Heart right ventricle (tissue), 16 donors: ENCODE data around the gene TROAP. TPM values are rescaled to one million over a fixed set of nuclear protein-coding genes. Genes with fewer than 3 reads are reported as not detected.
"Not testable (repeated sequence)": the region's sequence is repeated elsewhere in the genome, so short reads cannot be mapped to it uniquely, and the experiment has no call there.

Source experiments
- ATAC-seq, 8 donors: fragments of 200-7000 bp; cut with Tn5 transposase; one replicate each; pipeline ENCODE4 v1.9.1; 2020; ENCODE audit warnings: mild to moderate bottlenecking in 8 of 8, moderate library complexity in 8 of 8, moderate number of reproducible peaks in 1 of 8
- DNase-seq, 2 donors: peaks; one replicate each; pipeline ENCODE4 v3.0.0-alpha.2; 2020
- H3K27ac ChIP-seq, 10 donors: fragments of 200-600 bp; sonication (generic) in 2 of 10; one replicate each; pipeline versions ENCODE4 v1.5.0 to v1.8.0; 2020 to 2022; ENCODE audit warnings: mild to moderate bottlenecking in 3 of 10
- H3K27me3 ChIP-seq, 7 donors: fragments of 200-600 bp; one replicate each; pipeline ENCODE4 v1.8.0; 2021 to 2022; ENCODE audit warnings: mild to moderate bottlenecking in 2 of 7
- H3K36me3 ChIP-seq, 9 donors: fragments of 200-600 bp; sonication (generic) in 1 of 9; one replicate each; pipeline versions ENCODE4 v1.5.0 to v1.8.0; 2020 to 2022; ENCODE audit warnings: mild to moderate bottlenecking in 2 of 9
- H3K4me1 ChIP-seq, 9 donors: fragments of 200-600 bp; sonication (generic) in 1 of 9; one replicate each; pipeline versions ENCODE4 v1.5.0 to v1.8.0; 2020 to 2022; ENCODE audit warnings: mild to moderate bottlenecking in 4 of 9
- H3K4me3 ChIP-seq, 10 donors: fragments of 200-600 bp; sonication (generic) in 2 of 10; one replicate each; pipeline versions ENCODE4 v1.5.0 to v1.8.0; 2020 to 2022; ENCODE audit warnings: mild to moderate bottlenecking in 7 of 10, moderate library complexity in 2 of 10
- H3K9me3 ChIP-seq, 11 donors: fragments of 200-600 bp in 10 of 11; sonication (generic) in 2 of 11; one replicate each; pipeline versions ENCODE4 v1.5.0 to v1.8.0; 2013 to 2022; ENCODE audit warnings: mild to moderate bottlenecking in 2 of 11, control low read depth in 1 of 11, moderate library complexity in 1 of 11
- CTCF ChIP-seq, 9 donors: fragments of 200-600 bp; sonication (generic) in 2 of 9; IDR thresholded peaks; one replicate each; pipeline versions ENCODE4 v1.5.0 to v1.8.0; 2021 to 2022; ENCODE audit warnings: antibody characterized with exemption in 9 of 9, mild to moderate bottlenecking in 5 of 9, moderate library complexity in 1 of 9
- WGBS, 2 donors: extraction: QIAGEN DNeasy Blood & Tissue Kit; methylation state at CpG; one replicate each; pipeline ENCODE4 v1.1.7; 2013; ENCODE audit warnings: inconsistent platforms in 1 of 2; 5-methylcytosine and 5-hydroxymethylcytosine counted together
- intact Hi-C, 10 donors: fragments of 100-400 bp; cut with DNase I; formaldehyde crosslinking; loops; one replicate each; pipeline versions ENCODE4 v1.11.1 to v1.14.2; 2022
- polyA plus RNA-seq, 2 donors: library from polyadenylated mRNA; stranded (reverse); fragments of 200-250 nt; gene quantifications; one replicate each; pipeline ENCODE4 v1.2.3, GENCODE V29; 2013
- total RNA-seq, 10 donors: library from RNA; stranded (reverse); fragmentation: NEBNext Ultra II Directional in 3 of 10; extraction: Animal tissue kit (Norgen Biotek cat#: 25700) in 3 of 10; gene quantifications; one replicate each; pipeline versions ENCODE4 v1.2.1 to v1.2.4, GENCODE V29; 2021 to 2023
- donor health status: Arrhythmogenic right ventricular cardiomyopathy.
- donor health status: ischemic (EF 13 %, LVEDD 7.1; RV severe dilation, severe dysfunction).
- donor health status: healthy with polysubstance abuse.
- donor health status: DM: no; HTN: yes; CAD: no.
- donor health status: DM: no; HTN: no; CAD: no.
- donor health status: ischemic (EF 25% LVEDD 6.9; RV normal size, moderate dysfunction).
- donor health status: ischemic (EF 25% LVEDD 5.7; RV mildly dilated, moderate dysfunction).
- donor health status: healthy.
- donor health status: DM: yes; HTN: yes; CAD: no.
- donor health status: Ischemic cardiomyopathy.
- donor health status: ischemic (EF 35%, LVEDD 5.7; RV mildly dilated, moderate dysfunction).
- donor health status: nonischemic (EF 11% LVEDD 7.7; RV severe dilation, severe dysfunction).
- donor health status: DM: yes; HTN: yes; CAD: no.
- donor health status: PGD.
- donor health status: ischemic (EF 29% LVEDD 5.4; RV normal size, mild dysfunction).
- donor health status: nonischemic (EF 23%, LVEDD 6.1; RV moderate dilation, normal function).

The TROAP gene
- total and polyA plus RNA-seq, 12 donors = 0.20 to 4.9 (median 0.72) TPM; not detected in 3

- Histone ChIP-seq H3K27ac (no peak overlapping the region), H3K4me3 (no peak overlapping the region), H3K4me1 (no peaks in the 10 kb centered on the region), H3K36me3 (no peaks in the 10 kb centered on the region), H3K9me3 (no peaks in the 10 kb centered on the region), H3K27me3 (peaks cover 0 to 33% (median 20%) of the 10 kb centered on the region in 7 donors)
- ATAC-seq (no peak), DNase-seq (no peak)
- intact Hi-C loops = no loop called here
- TF ChIP-seq CTCF (IDR thresholded peaks at IDR 0.05) = no peak
- WGBS, 2 donors = 66 to 86% methylated on average over 5 of the region's 5 CpGs
These were observed 40.8 kb upstream of the TROAP start for GRCh38 chr12:49282302-49282701.

DNA sequence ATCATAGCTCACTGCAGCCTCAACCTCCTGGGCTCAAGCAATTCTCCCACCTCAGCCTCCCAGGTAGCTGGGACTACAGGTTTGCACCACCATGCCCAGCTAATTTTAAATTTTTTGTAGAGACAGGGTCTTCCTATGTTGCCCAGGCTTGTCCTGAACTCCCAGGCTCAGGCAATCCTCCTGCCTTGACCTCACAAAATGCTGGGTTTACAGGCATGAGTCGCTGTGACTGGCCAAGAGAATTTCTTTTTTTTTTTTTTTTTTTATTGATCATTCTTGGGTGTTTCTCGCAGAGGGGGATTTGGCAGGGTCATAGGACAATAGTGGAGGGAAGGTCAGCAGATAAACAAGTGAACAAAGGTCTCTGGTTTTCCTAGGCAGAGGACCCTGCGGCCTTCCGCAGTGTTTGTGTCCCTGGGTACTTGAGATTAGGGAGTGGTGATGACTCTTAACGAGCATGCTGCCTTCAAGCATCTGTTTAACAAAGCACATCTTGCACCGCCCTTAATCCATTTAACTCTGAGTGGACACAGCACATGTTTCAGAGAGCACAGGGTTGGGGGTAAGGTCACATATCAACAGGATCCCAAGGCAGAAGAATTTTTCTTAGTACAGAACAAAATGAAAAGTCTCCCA is 40.2 kb upstream of the TROAP start:
- ATAC-seq, DNase-seq, H3K27ac ChIP-seq, H3K9me3 ChIP-seq, intact Hi-C loops, H3K4me1 ChIP-seq, H3K36me3 ChIP-seq, H3K4me3 ChIP-seq: not testable (repeated sequence)
- H3K27me3 ChIP-seq = peaks cover 0 to 39% (median 25%) of the 10 kb centered on the region in 7 donors
- WGBS, 2 donors = 96 to 100% methylated on average over 1 to 2 of the region's 6 CpGs

DNA sequence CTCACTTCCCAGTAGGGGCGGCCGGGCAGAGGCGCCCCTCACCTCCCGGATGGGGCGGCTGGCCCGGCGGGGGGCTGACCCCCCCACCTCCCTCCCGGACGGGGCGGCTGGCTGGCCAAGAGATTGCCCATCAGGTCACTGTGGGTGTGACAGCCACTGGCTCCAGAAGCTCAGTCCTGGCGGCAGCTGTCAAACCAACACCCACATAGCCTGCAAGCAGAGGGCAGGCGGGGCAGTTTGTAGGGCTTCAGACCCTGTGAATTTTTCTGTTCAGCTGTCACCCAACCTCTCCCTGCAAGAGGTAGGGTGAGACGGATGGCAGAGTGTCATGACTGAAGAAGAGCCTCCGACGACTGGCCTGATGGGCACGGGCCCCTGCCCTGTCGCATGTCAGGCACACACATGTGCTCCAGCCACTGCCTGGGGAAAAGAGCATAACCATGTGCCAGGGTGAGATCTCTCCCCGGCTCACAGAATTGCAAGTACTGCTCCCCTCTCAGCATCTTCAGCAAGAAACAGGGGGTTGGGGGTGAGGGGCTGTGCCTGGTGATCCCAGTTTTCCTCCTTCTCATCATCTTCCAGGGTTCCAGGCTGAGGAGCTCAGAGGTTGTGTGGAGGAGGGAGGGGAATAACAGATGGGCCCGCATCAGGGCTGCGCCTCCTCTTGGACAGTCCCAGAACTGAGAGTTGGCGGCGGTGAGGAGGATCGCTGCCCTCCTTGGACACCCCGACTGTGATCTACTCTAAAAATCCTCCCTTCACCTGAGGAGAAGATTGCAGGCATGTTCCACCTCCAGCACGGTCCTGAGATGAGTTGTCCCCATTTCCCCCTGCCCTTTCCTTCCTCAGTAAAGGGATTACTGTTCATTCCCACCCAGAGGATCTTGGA is 39.3 kb upstream of the TROAP start:
- ATAC-seq (peak in 1 of 8 donors; percentile 17), DNase-seq (no peak)
- H3K4me3 ChIP-seq = no peak overlapping the region
- no peak overlapping the region for H3K27ac ChIP-seq
- 85 to 86% methylated on average over 21 to 22 of the region's 25 CpGs for WGBS, 2 donors
- no peaks in the 10 kb centered on the region for H3K9me3 ChIP-seq
- no peaks in the 10 kb centered on the region for H3K4me1 ChIP-seq
- intact Hi-C loops = no loop called here
- no peak for TF ChIP-seq CTCF (IDR thresholded peaks at IDR 0.05)
- H3K27me3 ChIP-seq = peaks cover 0 to 45% (median 28%) of the 10 kb centered on the region in 7 donors
- no peaks in the 10 kb centered on the region for H3K36me3 ChIP-seq

- ATAC-seq = no peak
- TF ChIP-seq CTCF (IDR thresholded peaks at IDR 0.05) = no peak
- Histone ChIP-seq H3K4me1 (no peaks in the 10 kb centered on the region), H3K27me3 (peaks cover 0 to 48% (median 28%) of the 10 kb centered on the region in 7 donors), H3K9me3 (no peaks in the 10 kb centered on the region), H3K36me3 (no peaks in the 10 kb centered on the region), H3K27ac (no peak overlapping the region), H3K4me3 (no peak overlapping the region)
- intact Hi-C loops = loop anchor here in 4 of 10 donors (5.0 kb wide), 1 partner anchor 58 kb away; no protein-coding TSS in a partner anchor
- 93% methylated on average over 4 of the region's 4 CpGs for WGBS, 2 donors
- no peak for DNase-seq
These were observed 38.4 kb upstream of the TROAP start for GRCh38 chr12:49284672-49285071.
